Activated T-helper 17 cell treated with anti-CD3 and anti-CD28 coated beads, Interleukin-2, amount 50 U/mL, for 72 hours (primary cell): ENCODE measurements around the gene GRID1. TPM values are rescaled to one million over a fixed set of nuclear protein-coding genes. Genes with fewer than 3 reads are reported as not detected.

Experiments
- ATAC-seq: fragments of 150-1000 bp; cut with Tn5 transposase; replicated peaks from 2 replicates; pipeline ENCODE4 v1.10.0; 2021; ENCODE audit warnings: mild to moderate bottlenecking, moderate library complexity
- H3K27ac Mint-ChIP-seq: one replicate; pipeline ENCODE4 v1.8.0; 2022; ENCODE audit warnings: mixed read lengths
- H3K27me3 Mint-ChIP-seq: one replicate; pipeline ENCODE4 v1.8.0; 2022; ENCODE audit warnings: mixed read lengths
- H3K36me3 Mint-ChIP-seq: one replicate; pipeline ENCODE4 v1.8.0; 2022; ENCODE audit warnings: low read depth, mild to moderate bottlenecking, mixed read lengths
- H3K4me1 Mint-ChIP-seq: one replicate; pipeline ENCODE4 v1.8.0; 2022; ENCODE audit warnings: mixed read lengths
- H3K4me3 Mint-ChIP-seq: one replicate; pipeline ENCODE4 v1.8.0; 2022; ENCODE audit warnings: mild to moderate bottlenecking, mixed read lengths
- H3K9me3 Mint-ChIP-seq: one replicate; pipeline ENCODE4 v1.8.0; 2022; ENCODE audit warnings: mixed read lengths
- total RNA-seq, 2 donors: library from RNA; stranded (reverse); gene quantifications; one replicate each; pipeline ENCODE4 v1.2.3, GENCODE V29; 2022

GRID1 gene
- total RNA-seq, 2 donors from 2014 or later = not detected

DNA sequence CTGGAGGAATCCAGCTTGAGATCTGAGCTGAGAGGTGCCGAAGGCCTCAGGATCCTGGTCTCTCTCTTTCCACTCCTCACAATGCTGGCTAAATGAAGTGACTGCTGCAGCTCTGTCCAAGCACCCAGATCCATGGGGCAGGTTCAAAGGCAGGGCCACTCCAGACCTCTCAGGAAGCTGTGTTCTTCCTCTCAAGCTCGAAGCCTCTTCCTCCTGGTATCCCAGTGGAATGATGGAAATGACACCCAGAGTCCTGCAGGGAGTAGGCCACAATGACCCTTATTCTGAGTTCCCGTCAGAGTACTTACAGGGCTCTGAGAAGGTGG, 574.1 kb downstream of the GRID1 start:
- no peak for ATAC-seq
- no peaks in the 10 kb centered on the region for H3K36me3 Mint-ChIP-seq
- H3K9me3 Mint-ChIP-seq = no peaks in the 10 kb centered on the region
- H3K27ac Mint-ChIP-seq = no peak overlapping the region
- H3K4me3 Mint-ChIP-seq = no peak overlapping the region
- peaks cover 11% of the 10 kb centered on the region for H3K27me3 Mint-ChIP-seq
- H3K4me1 Mint-ChIP-seq = no peaks in the 10 kb centered on the region

DNA sequence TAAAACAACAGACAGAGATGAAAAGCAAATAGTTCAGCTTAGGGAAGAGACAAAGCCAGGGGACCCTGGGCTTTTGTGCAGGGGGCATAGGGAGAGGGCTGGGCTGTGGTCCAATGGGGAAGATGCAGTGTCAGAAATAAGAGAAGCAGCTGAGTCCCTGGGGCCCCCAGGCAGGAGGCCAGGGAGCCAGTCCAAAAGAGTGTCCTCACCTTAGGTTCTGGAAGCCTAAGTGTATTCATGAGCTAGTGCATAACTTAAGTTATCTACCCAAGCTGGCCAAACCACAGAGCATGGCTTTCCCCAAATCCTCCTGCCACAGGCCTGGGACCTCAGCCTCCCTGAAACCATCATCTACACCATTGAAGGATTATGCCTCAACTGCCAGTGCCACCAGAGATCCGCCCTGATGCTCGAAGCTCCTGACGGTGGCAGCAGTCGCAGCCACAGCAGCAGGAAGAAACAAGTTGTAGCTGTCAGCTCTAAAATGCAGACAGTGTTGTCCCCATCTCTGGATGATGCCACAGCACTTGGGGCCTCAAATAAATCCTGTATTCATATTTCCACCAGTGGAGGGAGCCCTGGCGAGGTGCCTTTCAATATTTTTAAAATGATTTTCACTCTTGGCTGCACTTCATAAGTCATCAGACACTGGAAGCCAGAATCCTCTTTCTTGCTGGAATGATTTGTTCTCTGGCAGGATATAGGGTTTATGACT, 574.6 kb downstream of the GRID1 start:
- no peak for ATAC-seq
- peaks cover 11% of the 10 kb centered on the region for H3K27me3 Mint-ChIP-seq
- no peak overlapping the region for H3K27ac Mint-ChIP-seq
- no peaks in the 10 kb centered on the region for H3K4me1 Mint-ChIP-seq
- H3K36me3 Mint-ChIP-seq = no peaks in the 10 kb centered on the region
- no peaks in the 10 kb centered on the region for H3K9me3 Mint-ChIP-seq
- no peak overlapping the region for H3K4me3 Mint-ChIP-seq

DNA sequence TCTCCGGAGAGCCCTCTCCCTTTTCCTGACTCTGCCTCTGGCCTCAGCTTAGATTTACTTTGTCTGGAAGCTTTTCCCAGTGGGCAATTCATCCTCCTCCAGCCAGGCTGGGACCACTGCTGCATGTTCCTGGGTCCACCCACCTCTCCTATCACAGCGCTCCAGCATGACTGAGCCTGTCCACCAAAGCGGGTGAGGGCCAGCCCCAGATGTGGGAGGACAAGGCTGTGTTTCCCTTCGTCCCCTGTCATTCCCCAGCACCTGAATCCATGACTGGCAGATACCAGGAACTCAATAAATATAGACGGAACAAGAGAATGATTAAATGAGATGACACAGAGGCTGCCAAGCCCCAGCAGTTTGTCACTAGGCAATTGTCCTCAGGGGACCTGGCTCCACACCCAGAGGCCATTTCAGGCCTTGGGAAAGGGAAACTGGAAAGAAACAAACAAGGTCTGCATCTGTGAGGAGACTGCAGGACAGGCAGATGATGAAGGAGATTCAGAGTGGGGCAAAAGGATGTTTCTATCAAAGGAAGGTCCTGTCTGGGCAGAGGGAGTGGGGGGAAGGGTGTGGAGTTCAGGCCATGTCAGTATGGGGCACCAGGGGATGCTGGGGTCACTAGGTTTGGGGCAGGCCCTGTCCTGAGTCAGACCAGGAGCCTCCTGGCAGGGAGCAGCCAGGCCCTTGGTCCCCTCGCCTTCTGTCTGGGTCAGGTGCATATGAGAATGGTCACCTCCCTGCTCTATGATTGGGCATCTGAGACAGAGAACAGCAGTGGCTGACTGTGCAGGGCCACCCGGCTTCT, 576.4 kb downstream of the GRID1 start:
- no peak overlapping the region for H3K4me3 Mint-ChIP-seq
- H3K27me3 Mint-ChIP-seq = peaks cover 7% of the 10 kb centered on the region
- ATAC-seq = no peak
- no peaks in the 10 kb centered on the region for H3K36me3 Mint-ChIP-seq
- no peaks in the 10 kb centered on the region for H3K9me3 Mint-ChIP-seq
- H3K4me1 Mint-ChIP-seq = no peaks in the 10 kb centered on the region
- no peak overlapping the region for H3K27ac Mint-ChIP-seq

DNA sequence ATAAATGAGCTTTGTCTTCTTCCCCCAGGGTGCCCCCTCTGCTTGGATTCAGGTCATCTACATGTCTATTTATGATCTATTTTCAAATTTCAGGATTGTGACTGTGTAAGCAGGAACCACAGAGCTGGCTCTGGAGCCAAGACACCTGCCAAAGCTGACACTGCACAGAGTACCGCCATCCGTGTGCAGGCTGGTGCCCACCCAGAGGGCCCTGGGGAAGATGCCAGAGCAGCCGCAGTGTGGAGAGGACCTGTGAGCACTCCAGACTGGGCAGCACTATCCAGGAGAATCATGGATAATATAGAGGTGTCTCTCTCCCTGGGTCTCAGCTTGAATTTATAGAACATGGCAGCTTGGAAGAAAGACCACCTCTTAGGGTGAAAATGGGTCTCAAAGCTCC, 577.5 kb downstream of the GRID1 start:
- Mint-ChIP-seq H3K27me3 (peaks cover 7% of the 10 kb centered on the region), H3K4me1 (no peaks in the 10 kb centered on the region), H3K4me3 (no peak overlapping the region), H3K9me3 (no peaks in the 10 kb centered on the region), H3K36me3 (no peaks in the 10 kb centered on the region), H3K27ac (no peak overlapping the region)
- no peak for ATAC-seq

DNA sequence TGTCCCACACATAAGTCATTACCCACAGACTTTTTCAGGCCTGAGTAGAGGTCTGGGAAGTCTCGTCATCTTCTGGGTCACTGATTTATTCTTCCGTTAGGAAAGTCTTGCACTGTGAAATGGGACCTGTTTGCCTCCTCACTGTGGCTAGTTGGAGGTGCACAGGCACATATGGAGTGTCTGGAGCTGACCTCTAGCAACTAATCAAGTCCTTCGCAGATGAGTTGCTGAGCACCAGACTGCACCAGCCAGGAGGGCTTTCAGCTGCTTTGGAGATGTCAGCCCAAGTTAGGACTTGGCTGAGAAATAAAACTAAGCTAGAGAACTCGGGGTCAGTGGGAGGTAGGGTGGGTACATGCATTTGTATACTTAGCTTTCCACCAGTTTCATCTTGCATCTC, 578.0 kb downstream of the GRID1 start:
- no peaks in the 10 kb centered on the region for H3K9me3 Mint-ChIP-seq
- H3K4me1 Mint-ChIP-seq = no peaks in the 10 kb centered on the region
- no peak overlapping the region for H3K27ac Mint-ChIP-seq
- ATAC-seq = no peak
- no peak overlapping the region for H3K4me3 Mint-ChIP-seq
- no peaks in the 10 kb centered on the region for H3K36me3 Mint-ChIP-seq
- H3K27me3 Mint-ChIP-seq = peaks cover 7% of the 10 kb centered on the region

DNA sequence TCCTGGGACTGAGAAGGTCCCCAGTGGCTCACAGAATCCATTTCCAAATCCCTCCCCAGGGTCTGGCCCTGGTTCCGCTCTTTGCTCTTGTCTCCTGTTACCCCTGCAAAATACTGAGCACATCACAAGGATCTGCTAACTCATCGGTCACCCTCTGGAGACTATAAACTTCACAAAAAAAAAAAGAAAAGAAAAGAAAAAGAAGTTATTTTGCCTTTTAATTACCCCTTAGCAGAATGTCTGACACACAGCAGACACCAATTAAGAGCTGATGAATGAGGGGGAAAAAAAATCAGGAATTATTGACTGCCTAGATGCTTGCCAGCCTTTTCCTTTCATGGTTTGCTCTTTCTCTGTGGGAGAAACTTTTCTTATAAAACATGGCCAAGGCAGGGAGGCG, 578.7 kb downstream of the GRID1 start:
- Mint-ChIP-seq H3K4me3 (no peak overlapping the region), H3K9me3 (no peaks in the 10 kb centered on the region)

DNA sequence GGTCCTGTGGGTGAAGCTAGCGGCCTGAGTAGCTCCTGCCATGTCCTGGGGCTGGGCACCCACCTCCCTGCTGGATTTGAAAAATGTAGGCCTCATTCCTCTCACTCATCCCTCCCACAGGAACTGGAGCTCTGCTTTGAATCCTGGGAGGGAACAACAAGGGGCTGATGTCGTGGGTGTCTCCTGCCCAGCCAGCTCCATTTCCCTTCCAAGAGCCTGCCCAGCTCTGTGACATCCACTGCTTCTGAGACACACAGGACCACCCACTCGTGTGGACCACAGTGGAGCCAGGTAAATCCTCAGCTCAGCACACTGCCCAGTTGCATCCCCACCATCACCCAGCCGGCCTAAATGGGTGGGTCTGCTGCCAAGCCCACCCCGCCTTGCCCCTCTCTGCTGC, 579.2 kb downstream of the GRID1 start:
- Mint-ChIP-seq H3K36me3 (no peaks in the 10 kb centered on the region), H3K4me3 (no peak overlapping the region), H3K27me3 (peaks cover 7% of the 10 kb centered on the region), H3K27ac (no peak overlapping the region), H3K9me3 (no peaks in the 10 kb centered on the region), H3K4me1 (no peaks in the 10 kb centered on the region)
- no peak for ATAC-seq

More for the DNA sequence above, 578.7 kb downstream of the GRID1 start:
- peaks cover 7% of the 10 kb centered on the region for H3K27me3 Mint-ChIP-seq
- no peaks in the 10 kb centered on the region for H3K4me1 Mint-ChIP-seq
- H3K36me3 Mint-ChIP-seq = no peaks in the 10 kb centered on the region
- ATAC-seq = no peak
- no peak overlapping the region for H3K27ac Mint-ChIP-seq

DNA sequence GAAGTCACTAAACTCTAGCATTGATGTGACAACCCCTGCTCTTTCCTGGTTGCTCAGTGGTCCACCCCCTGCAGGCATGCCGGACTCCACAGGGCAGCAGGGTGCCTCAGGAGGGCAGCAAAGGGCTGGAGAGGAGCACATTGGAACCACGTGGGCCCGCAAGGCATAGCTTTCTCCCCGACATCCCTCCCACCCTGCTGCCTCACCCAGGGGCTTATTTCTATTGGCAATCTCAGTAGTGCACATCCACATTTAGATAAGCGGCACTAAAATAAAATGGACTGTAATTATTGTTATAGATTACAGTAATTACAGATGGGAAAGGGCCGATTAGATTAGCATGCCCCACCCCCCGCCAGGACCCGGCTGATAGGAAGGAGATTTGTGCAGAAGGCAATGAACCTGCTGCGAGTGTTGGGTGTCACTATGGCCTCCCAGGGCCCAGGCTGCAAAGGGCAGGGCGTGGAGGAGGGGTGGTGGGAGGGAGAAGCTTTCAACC, 580.1 kb downstream of the GRID1 start:
- H3K27me3 Mint-ChIP-seq = peaks cover 7% of the 10 kb centered on the region
- H3K36me3 Mint-ChIP-seq = no peaks in the 10 kb centered on the region
- no peak for ATAC-seq
- no peak overlapping the region for H3K4me3 Mint-ChIP-seq
- no peak overlapping the region for H3K27ac Mint-ChIP-seq
- no peaks in the 10 kb centered on the region for H3K9me3 Mint-ChIP-seq
- H3K4me1 Mint-ChIP-seq = no peaks in the 10 kb centered on the region

DNA sequence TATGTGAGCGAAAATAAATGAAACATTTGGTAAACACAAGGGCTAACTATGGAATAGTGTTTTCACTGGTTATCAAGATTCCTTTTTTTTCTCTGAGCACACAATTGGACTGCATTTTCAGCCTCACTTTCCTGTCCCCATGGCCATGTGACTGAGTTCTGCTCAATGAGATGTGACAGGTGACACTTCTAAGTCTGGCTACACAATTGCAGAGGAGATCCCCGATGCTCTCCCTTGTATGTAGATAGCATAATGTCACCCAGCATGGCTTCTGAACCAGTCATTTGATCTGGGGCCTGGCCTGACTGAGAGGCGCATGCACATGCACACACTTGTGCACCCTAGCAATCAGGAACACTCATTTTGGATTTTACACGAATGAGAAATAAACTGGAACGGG, 581.8 kb downstream of the GRID1 start:
- H3K9me3 Mint-ChIP-seq = no peaks in the 10 kb centered on the region
- no peak overlapping the region for H3K4me3 Mint-ChIP-seq
- H3K27me3 Mint-ChIP-seq = peaks cover 7% of the 10 kb centered on the region
- no peak for ATAC-seq
- H3K36me3 Mint-ChIP-seq = no peaks in the 10 kb centered on the region
- H3K27ac Mint-ChIP-seq = no peak overlapping the region
- no peaks in the 10 kb centered on the region for H3K4me1 Mint-ChIP-seq

DNA sequence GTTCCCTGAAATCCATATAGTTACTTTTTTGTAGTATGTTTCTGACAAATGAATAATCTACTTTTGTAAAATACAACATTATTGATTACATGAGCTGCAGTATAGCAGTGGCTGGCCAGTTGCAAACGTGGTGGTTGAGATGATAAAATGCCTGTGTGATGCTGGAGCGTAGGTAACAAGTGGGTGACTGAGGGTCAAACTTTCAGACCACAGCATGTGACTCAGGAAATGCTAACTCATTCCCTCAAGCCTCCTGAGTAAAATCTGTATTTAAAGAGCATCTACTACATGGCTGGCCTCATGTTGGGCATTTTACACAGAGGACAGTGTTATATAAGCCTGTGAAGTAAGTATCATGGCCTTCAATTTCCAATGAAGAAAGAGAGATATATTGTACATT, 585.2 kb downstream of the GRID1 start:
- Mint-ChIP-seq H3K27ac (no peak overlapping the region), H3K4me1 (no peaks in the 10 kb centered on the region), H3K9me3 (no peaks in the 10 kb centered on the region), H3K27me3 (no peaks in the 10 kb centered on the region), H3K36me3 (no peaks in the 10 kb centered on the region), H3K4me3 (no peak overlapping the region)
- ATAC-seq = no peak

DNA sequence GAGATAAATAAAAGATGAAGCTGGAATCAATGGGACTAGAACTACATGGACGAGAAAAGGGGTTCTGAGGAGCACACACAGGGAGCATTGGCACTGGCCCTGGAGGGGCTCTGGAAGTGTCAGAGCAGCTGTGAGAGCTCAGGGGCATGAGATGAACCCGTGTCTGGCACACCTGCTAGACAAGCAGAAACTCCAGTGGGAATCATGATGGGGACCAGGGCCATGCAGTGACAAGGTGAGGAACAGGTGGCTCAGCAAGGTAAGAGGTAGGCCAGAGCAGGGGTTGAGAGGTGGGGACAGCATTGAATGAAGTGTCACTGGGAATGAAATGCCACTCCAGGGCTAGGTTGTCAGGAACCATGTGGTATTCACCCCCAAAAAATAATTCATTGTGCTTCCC, 588.5 kb downstream of the GRID1 start:
- Mint-ChIP-seq H3K4me1 (no peaks in the 10 kb centered on the region), H3K4me3 (no peak overlapping the region), H3K9me3 (no peaks in the 10 kb centered on the region), H3K36me3 (no peaks in the 10 kb centered on the region), H3K27ac (no peak overlapping the region), H3K27me3 (no peaks in the 10 kb centered on the region)
- ATAC-seq = no peak

DNA sequence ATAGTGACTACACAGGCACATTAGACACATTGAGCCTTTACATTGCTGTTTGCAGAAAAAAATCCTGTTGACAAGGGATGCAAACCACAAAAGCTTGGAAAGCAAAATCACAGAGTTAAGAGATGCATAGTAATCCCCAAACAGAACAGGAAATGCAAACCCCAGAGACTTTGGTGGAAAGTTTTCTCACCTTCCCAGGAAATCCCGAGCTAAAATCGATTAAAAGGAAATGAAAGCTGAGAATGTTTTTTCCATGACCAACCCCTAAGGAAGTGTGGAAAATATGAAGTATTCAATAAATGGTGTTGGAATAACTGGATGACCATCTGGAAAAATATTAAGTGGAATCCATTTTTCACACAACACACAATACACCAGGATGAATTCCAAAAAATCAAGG, 598.7 kb downstream of the GRID1 start:
- Mint-ChIP-seq H3K27me3 (peaks cover 6% of the 10 kb centered on the region), H3K4me3 (no peak overlapping the region), H3K4me1 (no peaks in the 10 kb centered on the region), H3K36me3 (no peaks in the 10 kb centered on the region), H3K27ac (no peak overlapping the region), H3K9me3 (no peaks in the 10 kb centered on the region)
- ATAC-seq = no peak

DNA sequence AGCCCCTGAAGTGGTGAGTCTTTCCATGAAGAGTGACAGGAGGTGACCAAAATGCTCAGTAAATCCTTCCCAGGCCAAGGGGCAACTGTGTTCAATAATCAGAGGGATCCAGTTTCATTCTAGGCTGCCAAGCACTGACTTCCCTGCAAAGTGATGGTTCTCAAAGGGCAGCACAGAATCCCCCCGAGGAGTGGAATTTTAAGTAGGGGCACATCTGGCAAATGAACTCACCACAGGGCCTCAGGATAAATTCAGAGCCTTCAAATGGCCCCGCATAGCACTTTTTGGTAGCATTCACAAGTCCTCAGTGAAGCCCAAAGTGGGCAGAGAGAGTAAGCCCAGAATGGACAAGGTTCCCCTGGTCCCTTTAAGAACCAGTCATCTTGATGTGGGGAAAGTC, 602.5 kb downstream of the GRID1 start:
- H3K27me3 Mint-ChIP-seq = peaks cover 6% of the 10 kb centered on the region
- H3K4me3 Mint-ChIP-seq = no peak overlapping the region
- H3K36me3 Mint-ChIP-seq = no peaks in the 10 kb centered on the region
- H3K9me3 Mint-ChIP-seq = no peaks in the 10 kb centered on the region
- H3K4me1 Mint-ChIP-seq = no peaks in the 10 kb centered on the region
- H3K27ac Mint-ChIP-seq = no peak overlapping the region
- no peak for ATAC-seq

DNA sequence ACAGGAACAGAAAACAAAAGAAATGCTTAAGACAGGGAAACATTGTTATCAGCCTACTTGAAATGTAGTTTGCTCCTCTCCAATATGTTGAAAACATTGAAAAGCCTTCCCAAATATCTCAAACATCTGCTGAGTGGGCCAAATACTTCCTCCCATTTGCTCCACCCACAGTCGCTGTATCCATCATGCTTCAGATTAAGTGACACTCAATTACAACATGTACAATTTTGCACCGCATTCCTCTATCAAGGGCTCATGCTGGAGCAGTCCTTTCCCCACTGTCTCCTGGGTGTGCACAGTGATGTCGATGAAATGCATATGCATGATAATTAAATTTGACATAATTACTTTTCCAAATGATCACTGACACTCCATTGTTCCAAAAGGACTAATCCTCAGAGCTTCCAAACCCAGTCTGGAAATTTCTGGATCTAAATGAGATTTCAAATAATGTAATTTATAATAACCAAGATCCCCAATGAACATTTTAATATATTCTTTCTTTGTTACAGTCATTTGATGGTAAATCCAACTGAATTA, 604.6 kb downstream of the GRID1 start:
- H3K4me3 Mint-ChIP-seq = no peak overlapping the region
- H3K27me3 Mint-ChIP-seq = peaks cover 3% of the 10 kb centered on the region
- no peak for ATAC-seq
- H3K27ac Mint-ChIP-seq = no peak overlapping the region
- H3K9me3 Mint-ChIP-seq = no peaks in the 10 kb centered on the region
- H3K36me3 Mint-ChIP-seq = no peaks in the 10 kb centered on the region
- no peaks in the 10 kb centered on the region for H3K4me1 Mint-ChIP-seq
